Measurements from ENCODE around the gene PARP12.

- TF ChIP-seq EZH2 (IDR thresholded peaks at IDR 0.05) (no peak), CTCF (IDR thresholded peaks at IDR 0.05) (no peak), EZH2phosphoT487 (IDR thresholded peaks at IDR 0.05) (no peak)
Observed at GRCh38 chr7:139995017-139995915, 67.5 kb downstream of the PARP12 start.

Measured in neural progenitor cell (in vitro differentiated cells).